Endothelial cell of umbilical vein (primary cell): ENCODE results near the gene LYRM2. TPM values are rescaled to one million over a fixed set of nuclear protein-coding genes. Genes with fewer than 3 reads are reported as not detected.

Source experiments
- BruUV-seq: library from RNA; stranded (reverse); fragments of 400-500 nt; replicated peaks from 2 replicates; lab custom pipeline; 2021; lab: Mats Ljungman, UMichigan
- CTCF ChIA-PET: fragments of 300-600, 350-600 bp; sonication (Branson Sonifier 250); formaldehyde crosslinking; loops from one replicate; lab custom pipeline; 2021; ENCODE audit warnings: antibody characterized with exemption, inconsistent platforms; lab: Charles Lee
- POLR2A ChIA-PET: fragments of 300-600, 350-600 bp; sonication (Branson Sonifier 250); formaldehyde crosslinking; loops from one replicate; lab custom pipeline; 2021; ENCODE audit warnings: antibody characterized with exemption, inconsistent platforms; lab: Charles Lee
- DNase-seq: peaks from one replicate; pipeline ENCODE4 v3.0.0-alpha.2; 2011; ENCODE audit warnings: low read depth, low spot score
- FAIRE-seq: peaks from 2 replicates; lab custom pipeline; 2011; peaks lifted over from hg19 to GRCh38; lab: Jason Lieb, UNC
- H2AFZ ChIP-seq: 2 replicates; pipeline ENCODE4 v1.6.0; 2012; ENCODE audit warnings: low read depth, low read length, control low read depth, inconsistent platforms
- H3K27ac ChIP-seq: 2 replicates; pipeline ENCODE4 v1.5.1; 2011; ENCODE audit warnings: low read depth, mild to moderate bottlenecking, control low read depth, low read length, moderate library complexity; ENCODE audit not compliant: insufficient read depth
- H3K27me3 ChIP-seq, 2 experiments: 2 replicates each; pipeline versions ENCODE4 v1.6.0 to v1.6.1; 2011; ENCODE audit warnings: low read length in 2 of 2, mixed read lengths in 1 of 2; ENCODE audit not compliant: control insufficient read depth in 2 of 2, insufficient read depth in 2 of 2
- H3K36me3 ChIP-seq, 2 experiments: 2 replicates in 1 of 2; 3 replicates in 1 of 2; pipeline ENCODE4 v1.5.1; 2011; ENCODE audit warnings: low read length in 2 of 2, mild to moderate bottlenecking in 1 of 2, moderate library complexity in 1 of 2; ENCODE audit not compliant: control insufficient read depth in 2 of 2, insufficient read depth in 2 of 2; ENCODE audit errors: extremely low read depth in 1 of 2
- H3K4me1 ChIP-seq: 3 replicates; pipeline ENCODE4 v1.5.1; 2011; ENCODE audit warnings: mild to moderate bottlenecking, low read length; ENCODE audit not compliant: control insufficient read depth, insufficient read depth; ENCODE audit errors: extremely low read depth
- H3K4me2 ChIP-seq: 2 replicates; pipeline ENCODE4 v1.6.1; 2011; ENCODE audit warnings: low read length, control low read depth, mixed read lengths; ENCODE audit not compliant: insufficient read depth
- H3K4me3 ChIP-seq, 3 experiments: fragments of 200-600 bp in 1 of 3; sonication (generic), shearing (Covaris generic) in 1 of 3; replicated peaks in 1 of 3; 2 replicates each; pipeline ENCODE4 v1.5.1; 2011 to 2016; ENCODE audit warnings: control low read depth in 3 of 3, low read length in 3 of 3, mild to moderate bottlenecking in 2 of 3, inconsistent platforms in 1 of 3, low read depth in 1 of 3, moderate library complexity in 1 of 3; ENCODE audit not compliant: insufficient read depth in 1 of 3
- H3K79me2 ChIP-seq: 2 replicates; pipeline ENCODE4 v1.6.0; 2012; ENCODE audit warnings: low read length, inconsistent platforms; ENCODE audit not compliant: control insufficient read depth, insufficient read depth
- H3K9ac ChIP-seq: replicated peaks from 2 replicates; pipeline ENCODE3; 2011; ENCODE audit warnings: low read length, control low read depth; ENCODE audit not compliant: insufficient read depth; ENCODE audit errors: extremely low read depth
- H3K9me1 ChIP-seq: replicated peaks from 3 replicates; pipeline ENCODE4 v1.6.0; 2011; ENCODE audit warnings: mild to moderate bottlenecking, low read length; ENCODE audit not compliant: control insufficient read depth, insufficient read depth; ENCODE audit errors: extremely low read depth
- H3K9me3 ChIP-seq: replicated peaks from 2 replicates; pipeline ENCODE4 v1.5.1; 2012; ENCODE audit warnings: low read length, inconsistent platforms; ENCODE audit not compliant: control insufficient read depth, insufficient read depth
- H4K20me1 ChIP-seq: replicated peaks from 2 replicates; pipeline ENCODE3; 2011; ENCODE audit warnings: mild to moderate bottlenecking, low read length; ENCODE audit not compliant: control insufficient read depth, insufficient read depth; ENCODE audit errors: extremely low read depth
- FOS ChIP-seq: IDR thresholded peaks from 2 replicates; pipeline ENCODE4 v1.6.1; 2011; ENCODE audit warnings: mild to moderate bottlenecking, low read length, moderate library complexity, borderline replicate concordance; ENCODE audit not compliant: insufficient read depth
- GATA2 ChIP-seq: IDR thresholded peaks from 2 replicates; pipeline ENCODE4 v1.7.0; 2011; ENCODE audit warnings: low read depth, mild to moderate bottlenecking, moderate library complexity, mixed read lengths, low read length; ENCODE audit not compliant: insufficient read length, insufficient read depth
- MYC ChIP-seq: IDR thresholded peaks from one replicate; pipeline ENCODE4 v1.6.1; 2011; ENCODE audit warnings: mild to moderate bottlenecking, low read depth, low read length
- POLR2A ChIP-seq: IDR thresholded peaks from 2 replicates; pipeline ENCODE4 v1.6.1; 2012; ENCODE audit warnings: low read depth, mild to moderate bottlenecking, control low read depth, low read length
- dilution Hi-C: fragments of 300-500 bp; cut with MboI; formaldehyde crosslinking; loops from one replicate; pipeline ENCODE4 v1.15.0; 2019; ENCODE audit warnings: low sequenced_read_pairs; ENCODE audit not compliant: extremely low pct_ligation_motif_present
- intact Hi-C: fragments of 100-400 bp; cut with micrococcal nuclease; formaldehyde crosslinking; loops from one replicate; pipeline ENCODE4 v1.10.0; 2022
- polyA plus RNA-seq, 4 experiments: library from polyadenylated mRNA; depleted of rRNA in 3 of 4; stranded (reverse) in 3 of 4; unstranded in 1 of 4; fragments of >200 nt; gene quantifications; 2 replicates each; pipeline versions ENCODE4 v1.2.1 to v1.2.3, GENCODE V29; 2011 to 2012; ENCODE audit warnings: missing spikeins in 1 of 4
- total RNA-seq: library from RNA; stranded (reverse); gene quantifications from 2 replicates; pipeline ENCODE4 v1.2.3, GENCODE V29; 2021
- TF ChIP-seq, protein P1 (sequence below): IDR thresholded peaks from 2 replicates; pipeline ENCODE4 v1.6.1; 2011; ENCODE audit not compliant: insufficient read depth, insufficient read length
- TF ChIP-seq, protein P2 (sequence below), 2 donors: IDR thresholded peaks; 1 replicate in 1 of 2; 2 replicates in 1 of 2; pipeline ENCODE4 v1.5.1; 2011; ENCODE audit warnings: low read length in 2 of 2, mild to moderate bottlenecking in 2 of 2, moderate library complexity in 2 of 2, control low read depth in 1 of 2, inconsistent platforms in 1 of 2, low read depth in 1 of 2; ENCODE audit not compliant: insufficient read depth in 1 of 2; ENCODE audit errors: extremely low read depth in 1 of 2

The LYRM2 gene
- total and polyA plus RNA-seq, 2 donors (not counting 3 experiments of a cell fraction or from before 2014, with no cell fraction given): 11.8 to 41.9 TPM

DNA sequence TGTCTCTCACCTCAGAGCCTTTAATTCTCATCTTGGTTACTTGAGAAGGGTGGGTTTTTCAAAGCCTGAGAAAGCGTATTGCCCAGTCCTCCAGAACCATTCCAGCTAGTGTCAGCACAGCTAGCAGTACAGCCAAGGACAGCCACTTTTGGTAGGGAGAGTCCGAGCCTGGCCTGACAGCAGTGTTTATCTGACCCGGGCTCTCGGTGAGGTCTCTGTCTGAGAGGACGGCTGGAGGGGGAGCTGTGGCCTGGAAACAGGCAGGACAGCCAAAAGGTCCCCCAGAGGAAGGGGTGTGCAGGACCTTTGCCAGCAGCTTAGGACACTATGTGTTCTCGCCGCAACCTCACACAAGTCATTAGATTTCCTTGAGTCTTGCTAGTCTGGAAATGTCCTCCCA lies 38.8 kb downstream of the LYRM2 start:
- Histone ChIP-seq H3K4me2 (no peak overlapping the region), H3K4me1 (no peaks in the 10 kb centered on the region), H3K4me3 (no peak overlapping the region), H4K20me1 (no peaks in the 10 kb centered on the region), H2AFZ (no peak overlapping the region), H3K9me1 (no peaks in the 10 kb centered on the region), H3K9me3 (no peaks in the 10 kb centered on the region), H3K9ac (no peak overlapping the region), H3K27ac (no peak overlapping the region), H3K27me3 (peaks cover 0 to 2% of the 10 kb centered on the region in 2 experiments), H3K79me2 (no peaks in the 10 kb centered on the region), H3K36me3 (no peaks in the 10 kb centered on the region)
- TF ChIP-seq, protein P1, sequence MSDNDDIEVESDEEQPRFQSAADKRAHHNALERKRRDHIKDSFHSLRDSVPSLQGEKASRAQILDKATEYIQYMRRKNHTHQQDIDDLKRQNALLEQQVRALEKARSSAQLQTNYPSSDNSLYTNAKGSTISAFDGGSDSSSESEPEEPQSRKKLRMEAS: no peak
- TF ChIP-seq POLR2A (no peak), MYC (no peak), GATA2 (no peak), FOS (no peak)
- TF ChIP-seq, protein P2, sequence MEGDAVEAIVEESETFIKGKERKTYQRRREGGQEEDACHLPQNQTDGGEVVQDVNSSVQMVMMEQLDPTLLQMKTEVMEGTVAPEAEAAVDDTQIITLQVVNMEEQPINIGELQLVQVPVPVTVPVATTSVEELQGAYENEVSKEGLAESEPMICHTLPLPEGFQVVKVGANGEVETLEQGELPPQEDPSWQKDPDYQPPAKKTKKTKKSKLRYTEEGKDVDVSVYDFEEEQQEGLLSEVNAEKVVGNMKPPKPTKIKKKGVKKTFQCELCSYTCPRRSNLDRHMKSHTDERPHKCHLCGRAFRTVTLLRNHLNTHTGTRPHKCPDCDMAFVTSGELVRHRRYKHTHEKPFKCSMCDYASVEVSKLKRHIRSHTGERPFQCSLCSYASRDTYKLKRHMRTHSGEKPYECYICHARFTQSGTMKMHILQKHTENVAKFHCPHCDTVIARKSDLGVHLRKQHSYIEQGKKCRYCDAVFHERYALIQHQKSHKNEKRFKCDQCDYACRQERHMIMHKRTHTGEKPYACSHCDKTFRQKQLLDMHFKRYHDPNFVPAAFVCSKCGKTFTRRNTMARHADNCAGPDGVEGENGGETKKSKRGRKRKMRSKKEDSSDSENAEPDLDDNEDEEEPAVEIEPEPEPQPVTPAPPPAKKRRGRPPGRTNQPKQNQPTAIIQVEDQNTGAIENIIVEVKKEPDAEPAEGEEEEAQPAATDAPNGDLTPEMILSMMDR (IDR thresholded peaks at IDR 0.05; ENCODE audit: extremely low read depth in 1 of 2, insufficient read depth in 1 of 2, low read depth in 1 of 2, low read length in 2 of 2): no peak
- DNase-seq: no peak
- FAIRE-seq: no peak
- CTCF ChIA-PET: interaction anchor here (1.7 kb wide), 1 partner anchor 10 kb away, joined by 7 read pairs; no protein-coding TSS in a partner anchor
- POLR2A ChIA-PET: interaction anchor here (0.6 kb wide), 1 partner anchor 292 kb away, joined by 5 read pairs; no protein-coding TSS in a partner anchor
- BruUV-seq: no TSS peak
- intact Hi-C loops: no loop called here
- dilution Hi-C loops: no loop called here
